ENCODE measurements around the gene MPV17. TPM values are rescaled to one million over a fixed set of nuclear protein-coding genes. Genes with fewer than 3 reads are reported as not detected.
"Not testable (repeated sequence)": the region's sequence is repeated elsewhere in the genome, so short reads cannot be mapped to it uniquely, and the experiment has no call there.

The MPV17 gene
- total RNA-seq, 6 experiments from 2014 or later: 72.5 to 89.8 (median 83.5) TPM

GRCh38 chr2:27303093-27304025 lies 19.5 kb downstream of the MPV17 start:
- no peaks in the 10 kb centered on the region for H3K4me1 Mint-ChIP-seq (ENCODE audit: low read depth)
- H3K36me3 Mint-ChIP-seq (ENCODE audit: low read depth): peaks cover under 1% of the 10 kb centered on the region; the same call in 1 of the 2 replicates
- H3K27ac Mint-ChIP-seq: no peak overlapping the region
- no peaks in the 10 kb centered on the region for H3K9me3 Mint-ChIP-seq
- peak overlapping the region; percentile 26; the same call in 1 of the 2 replicates for H3K4me3 Mint-ChIP-seq
- TF ChIP-seq CTCF (IDR thresholded peaks at IDR 0.05): peak; percentile 94
- DNase-seq: peak; percentile 52
- peaks cover 25% of the 10 kb centered on the region for H3K27me3 Mint-ChIP-seq (ENCODE audit: insufficient read depth)

DNA sequence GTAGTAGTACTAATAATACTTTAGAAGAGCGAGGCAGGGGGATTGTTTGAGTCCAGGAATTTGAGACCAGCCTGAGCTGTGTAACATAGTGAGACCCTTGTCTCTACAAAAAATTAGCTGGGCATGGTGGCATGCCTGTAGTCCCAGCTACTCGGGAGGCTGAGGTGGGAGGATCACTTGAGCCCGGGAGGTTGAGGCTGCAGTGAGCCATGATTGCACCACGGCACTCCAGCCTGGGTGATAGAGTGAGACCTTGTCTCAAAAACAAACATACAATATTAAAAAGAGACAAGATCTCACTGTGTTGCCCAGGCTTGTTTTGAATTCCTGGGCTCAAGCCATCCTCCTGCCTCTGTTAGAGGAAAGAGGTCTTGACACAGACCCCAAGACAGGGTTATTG lies 22.3 kb downstream of the MPV17 start:
- H3K27ac Mint-ChIP-seq; H3K36me3 Mint-ChIP-seq (ENCODE audit: low read depth); H3K9me3 Mint-ChIP-seq; DNase-seq; H3K4me3 Mint-ChIP-seq; H3K4me1 Mint-ChIP-seq (ENCODE audit: low read depth): not testable (repeated sequence)
- H3K27me3 Mint-ChIP-seq (ENCODE audit: insufficient read depth): peaks cover 24% of the 10 kb centered on the region

- DNase-seq: no peak
- no peaks in the 10 kb centered on the region for H3K9me3 Mint-ChIP-seq
- no peak for TF ChIP-seq CTCF (IDR thresholded peaks at IDR 0.05)
- H3K36me3 Mint-ChIP-seq (ENCODE audit: low read depth): no peaks in the 10 kb centered on the region
- peaks cover 7% of the 10 kb centered on the region for H3K4me1 Mint-ChIP-seq (ENCODE audit: low read depth)
- no peak overlapping the region for H3K4me3 Mint-ChIP-seq
- peaks cover 21% of the 10 kb centered on the region for H3K27me3 Mint-ChIP-seq (ENCODE audit: insufficient read depth)
- H3K27ac Mint-ChIP-seq: no peak overlapping the region
These were observed 24.4 kb downstream of the MPV17 start for GRCh38 chr2:27298391-27299080.

- H3K27ac Mint-ChIP-seq: no peak overlapping the region
- no peaks in the 10 kb centered on the region for H3K9me3 Mint-ChIP-seq
- H3K4me1 Mint-ChIP-seq (ENCODE audit: low read depth): peaks cover 18% of the 10 kb centered on the region
These were observed 25.7 kb downstream of the MPV17 start for GRCh38 chr2:27297195-27297594.

DNA sequence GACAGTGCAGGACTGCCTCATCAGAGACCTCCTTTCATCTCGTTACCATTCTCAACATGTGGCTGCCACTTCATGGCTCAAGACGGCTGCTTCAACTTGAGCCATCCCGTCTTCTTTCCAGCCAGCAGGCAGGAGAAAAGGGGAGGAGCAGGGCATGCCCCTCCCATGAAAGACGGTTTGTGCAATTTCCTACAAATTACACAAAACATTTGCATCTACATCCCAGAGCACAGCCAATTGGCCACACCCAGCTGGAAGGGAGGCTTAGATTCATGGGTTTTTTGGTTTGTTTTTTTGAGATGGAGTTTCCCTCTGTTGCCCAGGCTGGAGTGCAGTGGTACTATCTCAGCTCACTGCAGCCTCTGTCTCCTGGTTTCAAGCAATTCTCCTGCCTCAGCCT lies 26.4 kb downstream of the MPV17 start:
- Mint-ChIP-seq H3K27me3 (ENCODE audit: insufficient read depth) (peaks cover 27% of the 10 kb centered on the region), H3K27ac (no peak overlapping the region), H3K4me1 (ENCODE audit: low read depth) (peaks cover 18% of the 10 kb centered on the region), H3K36me3 (ENCODE audit: low read depth) (no peaks in the 10 kb centered on the region), H3K4me3 (no peak overlapping the region), H3K9me3 (no peaks in the 10 kb centered on the region)
- no peak for DNase-seq
- TF ChIP-seq CTCF (IDR thresholded peaks at IDR 0.05): no peak

More at GRCh38 chr2:27297195-27297594, 25.7 kb downstream of the MPV17 start:
- Mint-ChIP-seq H3K36me3 (ENCODE audit: low read depth) (no peaks in the 10 kb centered on the region), H3K27me3 (ENCODE audit: insufficient read depth) (peaks cover 21% of the 10 kb centered on the region), H3K4me3 (no peak overlapping the region)
- TF ChIP-seq CTCF (IDR thresholded peaks at IDR 0.05): no peak
- DNase-seq: no peak

GRCh38 chr2:27294928-27295327 lies 28.0 kb downstream of the MPV17 start:
- H3K9me3 Mint-ChIP-seq: no peaks in the 10 kb centered on the region
- no peak for TF ChIP-seq CTCF (IDR thresholded peaks at IDR 0.05)
- no peak for DNase-seq
- H3K4me3 Mint-ChIP-seq: no peak overlapping the region
- H3K27ac Mint-ChIP-seq: no peak overlapping the region
- no peaks in the 10 kb centered on the region for H3K36me3 Mint-ChIP-seq (ENCODE audit: low read depth)
- H3K4me1 Mint-ChIP-seq (ENCODE audit: low read depth): peaks cover 18% of the 10 kb centered on the region
- H3K27me3 Mint-ChIP-seq (ENCODE audit: insufficient read depth): peaks cover 28% of the 10 kb centered on the region
